Osteoblast (primary cell): ENCODE measurements around the gene CRYL1. TPM values are rescaled to one million over a fixed set of nuclear protein-coding genes. Genes with fewer than 3 reads are reported as not detected.

Experiments used
- DNase-seq: peaks from one replicate; pipeline ENCODE4 v3.0.0; 2011; ENCODE audit warnings: low spot score, mixed read lengths; ENCODE audit not compliant: insufficient read length; ENCODE audit errors: missing footprints
- H2AFZ ChIP-seq: 2 replicates; pipeline ENCODE4 v1.6.0; 2011; ENCODE audit warnings: mild to moderate bottlenecking, low read length
- H3K27ac ChIP-seq: 2 replicates; pipeline ENCODE4 v1.5.1; 2011; ENCODE audit warnings: mild to moderate bottlenecking, low read depth, low read length, moderate library complexity
- H3K27me3 ChIP-seq: 2 replicates; pipeline ENCODE4 v1.6.0; 2012; ENCODE audit warnings: mild to moderate bottlenecking, control low read depth, inconsistent platforms, low read length, moderate library complexity; ENCODE audit not compliant: insufficient read depth
- H3K36me3 ChIP-seq: 2 replicates; pipeline ENCODE4 v1.5.1; 2011; ENCODE audit warnings: mild to moderate bottlenecking, low read length, control low read depth, moderate library complexity; ENCODE audit not compliant: insufficient read depth
- H3K4me1 ChIP-seq: 2 replicates; pipeline ENCODE4 v1.5.1; 2011; ENCODE audit warnings: mild to moderate bottlenecking, low read length, control low read depth, moderate library complexity; ENCODE audit not compliant: insufficient read depth
- H3K4me2 ChIP-seq: 2 replicates; pipeline ENCODE4 v1.6.0; 2011; ENCODE audit warnings: mild to moderate bottlenecking, low read length; ENCODE audit not compliant: insufficient read depth
- H3K4me3 ChIP-seq: fragments of 200-600 bp; sonication (generic); 3 replicates; pipeline ENCODE4 v1.5.1; 2012; ENCODE audit warnings: mild to moderate bottlenecking, low read length, inconsistent platforms; ENCODE audit not compliant: insufficient read depth
- H3K79me2 ChIP-seq: 2 replicates; pipeline ENCODE4 v1.6.0; 2012; ENCODE audit warnings: mild to moderate bottlenecking, low read length, control low read depth, inconsistent platforms; ENCODE audit not compliant: insufficient read depth
- H3K9me3 ChIP-seq: 2 replicates; pipeline ENCODE4 v1.5.1; 2011; ENCODE audit warnings: low read depth, low read length, control low read depth
- H4K20me1 ChIP-seq: 2 replicates; pipeline ENCODE4 v1.6.0; 2012; ENCODE audit warnings: mild to moderate bottlenecking, low read length, control low read depth; ENCODE audit not compliant: insufficient read depth
- CTCF ChIP-seq: IDR thresholded peaks from 2 replicates; pipeline ENCODE4 v1.5.1; 2011; ENCODE audit warnings: mild to moderate bottlenecking, low read depth, low read length, moderate library complexity; ENCODE audit errors: extremely low read depth
- total RNA-seq: library from RNA; depleted of rRNA; stranded (reverse); fragments of >200 nt; gene quantifications from 2 replicates; pipeline ENCODE4 v1.2.3, GENCODE V29; 2012

CRYL1 gene
- total RNA-seq, 1 donor = 12.7 TPM

GRCh38 chr13:20519875-20520274 is 5.8 kb downstream of the CRYL1 start:
- Histone ChIP-seq H3K27me3 (no peaks in the 10 kb centered on the region), H3K36me3 (no peaks in the 10 kb centered on the region), H2AFZ (no peak overlapping the region), H3K9me3 (no peaks in the 10 kb centered on the region), H3K79me2 (peaks cover 3% of the 10 kb centered on the region), H4K20me1 (no peaks in the 10 kb centered on the region), H3K27ac (no peak overlapping the region), H3K4me3 (no peak overlapping the region), H3K4me1 (no peaks in the 10 kb centered on the region), H3K4me2 (no peak overlapping the region)
- TF ChIP-seq CTCF = no peak
- no peak for DNase-seq

GRCh38 chr13:20518660-20519100 is 7.0 kb downstream of the CRYL1 start:
- Histone ChIP-seq H3K79me2 (no peaks in the 10 kb centered on the region), H3K4me2 (no peak overlapping the region), H4K20me1 (no peaks in the 10 kb centered on the region), H3K9me3 (no peaks in the 10 kb centered on the region), H3K4me3 (no peak overlapping the region), H3K27ac (no peak overlapping the region), H3K36me3 (no peaks in the 10 kb centered on the region), H2AFZ (no peak overlapping the region), H3K4me1 (no peaks in the 10 kb centered on the region), H3K27me3 (no peaks in the 10 kb centered on the region)
- no peak for DNase-seq
- no peak for TF ChIP-seq CTCF

- no peaks in the 10 kb centered on the region for H3K36me3 ChIP-seq
- no peak for TF ChIP-seq CTCF
Observed at GRCh38 chr13:20514866-20515265, 10.8 kb downstream of the CRYL1 start.

GRCh38 chr13:20513466-20513995 is 12.1 kb downstream of the CRYL1 start:
- Histone ChIP-seq H3K36me3 (no peaks in the 10 kb centered on the region), H4K20me1 (no peaks in the 10 kb centered on the region), H3K9me3 (no peaks in the 10 kb centered on the region), H3K79me2 (no peaks in the 10 kb centered on the region), H3K4me1 (no peaks in the 10 kb centered on the region), H2AFZ (no peak overlapping the region), H3K27me3 (no peaks in the 10 kb centered on the region), H3K4me3 (no peak overlapping the region), H3K27ac (no peak overlapping the region), H3K4me2 (no peak overlapping the region)
- no peak for TF ChIP-seq CTCF
- DNase-seq = no peak

More at GRCh38 chr13:20514866-20515265, 10.8 kb downstream of the CRYL1 start:
- H3K27me3 ChIP-seq = no peaks in the 10 kb centered on the region
- no peak overlapping the region for H3K27ac ChIP-seq
- H2AFZ ChIP-seq = no peak overlapping the region
- no peaks in the 10 kb centered on the region for H4K20me1 ChIP-seq
- no peak overlapping the region for H3K4me3 ChIP-seq
- H3K4me2 ChIP-seq = peak overlapping the region; percentile 4
- no peak for DNase-seq
- H3K9me3 ChIP-seq = no peaks in the 10 kb centered on the region
- no peaks in the 10 kb centered on the region for H3K79me2 ChIP-seq
- H3K4me1 ChIP-seq = no peaks in the 10 kb centered on the region
